HEK293T (cell line): ENCODE measurements around the gene RBFOX2.
"Not testable (repeated sequence)": the region's sequence is repeated elsewhere in the genome, so short reads cannot be mapped to it uniquely, and the experiment has no call there.

Source experiments
- CTCF ChIA-PET: fragments of 350-600 bp; formaldehyde crosslinking; extraction: SDS; loops from one replicate; lab custom pipeline; 2021; ENCODE audit warnings: antibody characterized with exemption, inconsistent platforms; lab: Yijun Ruan, JAX
- POLR2A ChIA-PET: fragments of 350-600 bp; formaldehyde crosslinking; extraction: SDS; loops from one replicate; lab custom pipeline; 2020; ENCODE audit warnings: antibody characterized with exemption, inconsistent platforms; lab: Yijun Ruan, JAX
- DNase-seq: peaks from one replicate; pipeline ENCODE4 v3.0.0; 2012; ENCODE audit warnings: mixed read lengths; ENCODE audit errors: extremely low spot score
- ARNT ChIP-seq: fragments of 450-650 bp; IDR thresholded peaks from 2 replicates; pipeline ENCODE4 v1.6.1; 2017; ENCODE audit warnings: mild to moderate bottlenecking
- BHLHE40 ChIP-seq: fragments of 450-650 bp; IDR thresholded peaks from 2 replicates; pipeline ENCODE4 v1.6.1; 2016; ENCODE audit warnings: mild to moderate bottlenecking, moderate library complexity, borderline replicate concordance
- CTBP1 ChIP-seq: fragments of 450-650 bp; IDR thresholded peaks from 2 replicates; pipeline ENCODE4 v1.6.1; 2016; ENCODE audit warnings: borderline replicate concordance
- ELF4 ChIP-seq: fragments of 450-650 bp; IDR thresholded peaks from 2 replicates; pipeline ENCODE4 v1.6.1; 2017; ENCODE audit warnings: antibody characterized with exemption
- FOXA1 ChIP-seq: fragments of 450-650 bp; IDR thresholded peaks from 2 replicates; pipeline ENCODE4 v1.6.1; 2016; ENCODE audit warnings: mild to moderate bottlenecking
- FOXK2 ChIP-seq: fragments of 450-650 bp; IDR thresholded peaks from 2 replicates; pipeline ENCODE4 v1.6.1; 2016; ENCODE audit warnings: mild to moderate bottlenecking
- FOXM1 ChIP-seq: fragments of 450-650 bp; IDR thresholded peaks from 2 replicates; pipeline ENCODE4 v1.6.1; 2017; ENCODE audit warnings: mild to moderate bottlenecking, borderline replicate concordance
- HDGF ChIP-seq: fragments of 450-650 bp; IDR thresholded peaks from 2 replicates; pipeline ENCODE4 v1.6.1; 2017; ENCODE audit warnings: antibody characterized with exemption, borderline replicate concordance
- L3MBTL2 ChIP-seq: fragments of 450-650 bp; conservative IDR thresholded peaks from 2 replicates; pipeline ENCODE4 v1.6.1; 2016; ENCODE audit warnings: mild to moderate bottlenecking
- LEF1 ChIP-seq: fragments of 450-650 bp; IDR thresholded peaks from 2 replicates; pipeline ENCODE4 v1.6.1; 2017; ENCODE audit warnings: mild to moderate bottlenecking, borderline replicate concordance
- NFRKB ChIP-seq: fragments of 450-650 bp; IDR thresholded peaks from 2 replicates; pipeline ENCODE4 v1.6.1; 2016; ENCODE audit warnings: mild to moderate bottlenecking, moderate library complexity
- PKNOX1 ChIP-seq: fragments of 450-650 bp; IDR thresholded peaks from 2 replicates; pipeline ENCODE4 v1.6.1; 2016
- SP1 ChIP-seq: fragments of 450-650 bp; IDR thresholded peaks from 2 replicates; pipeline ENCODE4 v1.6.1; 2017
- SUZ12 ChIP-seq: fragments of 450-650 bp; IDR thresholded peaks from 2 replicates; pipeline ENCODE4 v1.6.1; 2016; ENCODE audit warnings: mild to moderate bottlenecking
- TARDBP ChIP-seq: fragments of 450-650 bp; IDR thresholded peaks from 2 replicates; pipeline ENCODE4 v1.6.1; 2016
- ZNF384 ChIP-seq: fragments of 450-650 bp; IDR thresholded peaks from 2 replicates; pipeline ENCODE4 v1.6.1; 2016

RBFOX2 gene

GRCh38 chr22:35792506-35792905 lies 236.1 kb downstream of the RBFOX2 start:
- DNase-seq, result no peak
- POLR2A ChIA-PET, result no interaction called here
- CTCF ChIA-PET, result no interaction called here
- no peak for TF ChIP-seq LEF1
- TF ChIP-seq FOXM1, result no peak
- TF ChIP-seq TARDBP, result no peak
- TF ChIP-seq HDGF, result no peak
- no peak for TF ChIP-seq SP1
- no peak for TF ChIP-seq L3MBTL2
- TF ChIP-seq CTBP1, result no peak
- TF ChIP-seq PKNOX1, result no peak
- no peak for TF ChIP-seq FOXA1
- no peak for TF ChIP-seq FOXK2
- TF ChIP-seq SUZ12, result no peak
- no peak for TF ChIP-seq ARNT
- no peak for TF ChIP-seq BHLHE40
- no peak for TF ChIP-seq NFRKB
- no peak for TF ChIP-seq ELF4
- TF ChIP-seq ZNF384, result no peak

GRCh38 chr22:35791788-35792187 lies 236.8 kb downstream of the RBFOX2 start:
- POLR2A ChIA-PET, CTCF ChIA-PET, DNase-seq: not testable (repeated sequence)

GRCh38 chr22:35785181-35785923 lies 243.3 kb downstream of the RBFOX2 start:
- CTCF ChIA-PET, result interaction anchor here (0.8 to 1.0 kb wide), 2 partner anchors 9 to 280 kb away, joined by 4 to 5 read pairs; no protein-coding TSS in a partner anchor

GRCh38 chr22:35784633-35785032 lies 244.0 kb downstream of the RBFOX2 start:
- no peak for TF ChIP-seq BHLHE40
- TF ChIP-seq FOXM1, result no peak
- no peak for TF ChIP-seq CTBP1
- TF ChIP-seq LEF1, result no peak
- no peak for TF ChIP-seq PKNOX1
- no peak for TF ChIP-seq HDGF
- DNase-seq, result no peak
- CTCF ChIA-PET, result no interaction called here
- POLR2A ChIA-PET, result no interaction called here

More at GRCh38 chr22:35785181-35785923, 243.3 kb downstream of the RBFOX2 start:
- POLR2A ChIA-PET, result no interaction called here
- TF ChIP-seq LEF1 (no peak), CTBP1 (no peak), ELF4 (no peak), FOXK2 (no peak), ZNF384 (no peak)
- no peak for DNase-seq

- POLR2A ChIA-PET, result no interaction called here
- no peak for DNase-seq
- CTCF ChIA-PET, result no interaction called here
- TF ChIP-seq L3MBTL2 (no peak), ARNT (no peak), HDGF (no peak), ELF4 (no peak), TARDBP (no peak), LEF1 (no peak), PKNOX1 (no peak), ZNF384 (no peak), SP1 (no peak), FOXM1 (no peak), CTBP1 (no peak)
Measured at GRCh38 chr22:35783943-35784614, 244.5 kb downstream of the RBFOX2 start.

GRCh38 chr22:35782504-35782903 lies 246.1 kb downstream of the RBFOX2 start:
- TF ChIP-seq SUZ12 (no peak), FOXK2 (no peak)
- POLR2A ChIA-PET, result no interaction called here
- no peak for DNase-seq
- CTCF ChIA-PET, result no interaction called here

GRCh38 chr22:35781898-35782297 lies 246.7 kb downstream of the RBFOX2 start:
- DNase-seq, result no peak
- ChIA-PET POLR2A (no interaction called here), CTCF (no interaction called here)
- TF ChIP-seq TARDBP (no peak), ARNT (no peak), CTBP1 (no peak), PKNOX1 (no peak), FOXM1 (no peak), LEF1 (no peak), FOXK2 (no peak), FOXA1 (no peak), ELF4 (no peak), BHLHE40 (no peak), HDGF (no peak), ZNF384 (no peak), SP1 (no peak), NFRKB (no peak), SUZ12 (no peak)
